Hepatocyte (in vitro differentiated cells): ENCODE results near the gene EYS. TPM values are rescaled to one million over a fixed set of nuclear protein-coding genes. Genes with fewer than 3 reads are reported as not detected.

Experiments
- DNase-seq: peaks from one replicate; pipeline ENCODE4 v3.0.0-alpha.2; 2016; ENCODE audit warnings: low spot score
- H2AFZ ChIP-seq: fragments of 200-600 bp; sonication (generic); 2 replicates; pipeline ENCODE4 v1.6.0; 2016; ENCODE audit warnings: antibody characterized with exemption, mild to moderate bottlenecking
- H3K27ac ChIP-seq: fragments of 200-600 bp; sonication (generic); 2 replicates; pipeline ENCODE4 v1.5.1; 2016; ENCODE audit warnings: mild to moderate bottlenecking
- H3K27me3 ChIP-seq: fragments of 200-600 bp; sonication (generic); 2 replicates; pipeline ENCODE4 v1.6.1; 2016
- H3K36me3 ChIP-seq: fragments of 200-600 bp; sonication (generic); replicated peaks from 2 replicates; pipeline ENCODE4 v1.5.1; 2016; ENCODE audit warnings: low read depth; ENCODE audit not compliant: insufficient read depth
- H3K4me1 ChIP-seq: fragments of 200-600 bp; sonication (generic); 2 replicates; pipeline ENCODE4 v1.5.1; 2016; ENCODE audit warnings: mild to moderate bottlenecking, moderate library complexity; ENCODE audit not compliant: insufficient read depth
- H3K4me2 ChIP-seq: fragments of 200-600 bp; sonication (generic); 2 replicates; pipeline ENCODE4 v1.6.0; 2016
- H3K4me3 ChIP-seq: fragments of 200-600 bp; sonication (generic); 2 replicates; pipeline ENCODE4 v1.5.1; 2016; ENCODE audit warnings: mild to moderate bottlenecking
- H3K79me2 ChIP-seq: fragments of 200-600 bp; sonication (generic); 2 replicates; pipeline ENCODE4 v1.6.0; 2017; ENCODE audit warnings: mild to moderate bottlenecking
- H3K9me2 ChIP-seq: fragments of 200-600 bp; sonication (generic); replicated peaks from 2 replicates; pipeline ENCODE4 v1.6.0; 2017; ENCODE audit warnings: mild to moderate bottlenecking; ENCODE audit not compliant: insufficient read depth
- H3K9me3 ChIP-seq: fragments of 200-600 bp; sonication (generic); 2 replicates; pipeline ENCODE4 v1.5.1; 2016; ENCODE audit warnings: low read depth, mild to moderate bottlenecking
- H4K20me1 ChIP-seq: fragments of 200-600 bp; sonication (generic); 2 replicates; pipeline ENCODE4 v1.6.0; 2016; ENCODE audit warnings: mild to moderate bottlenecking; ENCODE audit not compliant: insufficient read depth, poor library complexity, severe bottlenecking
- EZH2 ChIP-seq: fragments of 200-600 bp; sonication (generic); IDR thresholded peaks from 2 replicates; pipeline ENCODE4 v1.6.1; 2016; ENCODE audit warnings: antibody characterized with exemption, mild to moderate bottlenecking, borderline replicate concordance
- EZH2phosphoT487 ChIP-seq: fragments of 200-600 bp; sonication (generic); IDR thresholded peaks from one replicate; pipeline ENCODE4 v1.6.1; 2018; ENCODE audit warnings: antibody characterized with exemption, mild to moderate bottlenecking, low read depth, moderate library complexity; ENCODE audit not compliant: unreplicated experiment, severe bottlenecking
- WGBS: methylation state at CpG from one replicate; pipeline ENCODE4 v1.1.6; 2016; ENCODE audit warnings: low lambda C conversion rate; ENCODE audit errors: missing lambda C conversion rate; 5-methylcytosine and 5-hydroxymethylcytosine counted together
- polyA plus RNA-seq: library from polyadenylated mRNA; unstranded; fragments of >200 nt; fragmentation: Nextera tagmentation; extraction: Ambion mirVana; gene quantifications from 2 replicates; pipeline ENCODE4 v1.2.1, GENCODE V29; 2016
- total RNA-seq: library from RNA; depleted of rRNA; stranded (reverse); fragments of >200 nt; gene quantifications from 2 replicates; pipeline ENCODE4 v1.2.3, GENCODE V29; 2014
- TF ChIP-seq, protein P1 (sequence below): fragments of 200-600 bp; sonication (generic); IDR thresholded peaks from 2 replicates; pipeline ENCODE4 v1.5.1; 2016; ENCODE audit warnings: antibody characterized with exemption, mild to moderate bottlenecking; ENCODE audit not compliant: poor library complexity

Gene EYS
- total and polyA plus RNA-seq, 2 experiments from 2014 or later, result 0.57 to 0.68 TPM

DNA sequence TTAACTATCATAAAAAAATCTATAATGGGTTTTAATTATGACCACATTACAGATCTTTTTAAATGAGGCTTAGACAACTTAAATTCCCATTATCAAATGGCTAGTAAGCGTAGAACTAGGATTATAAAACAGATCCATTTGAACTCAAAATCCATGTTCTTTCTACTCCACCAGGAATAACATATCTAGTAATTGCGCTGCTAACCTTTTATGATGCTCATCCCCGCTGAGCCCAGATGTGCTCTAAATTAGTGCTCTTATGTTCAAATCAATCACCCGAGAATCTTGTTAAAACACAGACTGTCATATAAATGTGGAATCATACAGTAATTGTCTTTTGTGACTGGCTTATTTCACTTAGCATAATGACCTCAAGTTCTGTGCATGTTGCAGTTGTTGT is 1168.3 kb downstream of the EYS start:
- H3K79me2 ChIP-seq, result no peaks in the 10 kb centered on the region
- TF ChIP-seq, protein P1, sequence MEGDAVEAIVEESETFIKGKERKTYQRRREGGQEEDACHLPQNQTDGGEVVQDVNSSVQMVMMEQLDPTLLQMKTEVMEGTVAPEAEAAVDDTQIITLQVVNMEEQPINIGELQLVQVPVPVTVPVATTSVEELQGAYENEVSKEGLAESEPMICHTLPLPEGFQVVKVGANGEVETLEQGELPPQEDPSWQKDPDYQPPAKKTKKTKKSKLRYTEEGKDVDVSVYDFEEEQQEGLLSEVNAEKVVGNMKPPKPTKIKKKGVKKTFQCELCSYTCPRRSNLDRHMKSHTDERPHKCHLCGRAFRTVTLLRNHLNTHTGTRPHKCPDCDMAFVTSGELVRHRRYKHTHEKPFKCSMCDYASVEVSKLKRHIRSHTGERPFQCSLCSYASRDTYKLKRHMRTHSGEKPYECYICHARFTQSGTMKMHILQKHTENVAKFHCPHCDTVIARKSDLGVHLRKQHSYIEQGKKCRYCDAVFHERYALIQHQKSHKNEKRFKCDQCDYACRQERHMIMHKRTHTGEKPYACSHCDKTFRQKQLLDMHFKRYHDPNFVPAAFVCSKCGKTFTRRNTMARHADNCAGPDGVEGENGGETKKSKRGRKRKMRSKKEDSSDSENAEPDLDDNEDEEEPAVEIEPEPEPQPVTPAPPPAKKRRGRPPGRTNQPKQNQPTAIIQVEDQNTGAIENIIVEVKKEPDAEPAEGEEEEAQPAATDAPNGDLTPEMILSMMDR, result no peak
- no peak for TF ChIP-seq EZH2
- no peak for TF ChIP-seq EZH2phosphoT487
- no peaks in the 10 kb centered on the region for H3K9me3 ChIP-seq
- DNase-seq, result no peak
- H3K36me3 ChIP-seq, result no peaks in the 10 kb centered on the region
- no peaks in the 10 kb centered on the region for H3K9me2 ChIP-seq
- no peak overlapping the region for H3K27ac ChIP-seq
- no peak overlapping the region for H3K4me3 ChIP-seq
- H4K20me1 ChIP-seq, result no peaks in the 10 kb centered on the region
- H3K4me1 ChIP-seq, result no peaks in the 10 kb centered on the region
- no peak overlapping the region for H3K4me2 ChIP-seq
- whole genome bisulfite sequencing, result 76% methylated on average over 4 of the region's 4 CpGs
- H3K27me3 ChIP-seq, result no peaks in the 10 kb centered on the region
- no peak overlapping the region for H2AFZ ChIP-seq

DNA sequence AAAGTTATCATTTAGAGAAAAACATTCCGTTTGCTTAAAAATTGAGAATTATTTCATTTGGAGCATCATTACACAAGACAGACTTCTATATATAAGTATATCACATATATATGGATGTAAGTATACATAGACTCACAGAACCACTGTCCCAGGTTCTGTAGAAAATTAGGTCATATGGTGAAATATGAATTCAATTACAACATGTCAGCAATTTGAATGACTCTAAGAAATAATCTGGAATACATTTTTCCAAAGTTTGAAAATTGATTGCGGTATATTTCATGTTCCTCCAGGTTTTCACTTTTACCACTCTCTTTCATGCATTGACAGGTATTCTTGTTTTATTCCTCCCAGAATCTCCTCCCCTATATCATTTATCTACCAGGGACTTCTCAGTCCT is 1179.1 kb downstream of the EYS start:
- Histone ChIP-seq H2AFZ (no peak overlapping the region), H3K79me2 (no peaks in the 10 kb centered on the region), H3K4me3 (no peak overlapping the region), H3K36me3 (no peaks in the 10 kb centered on the region), H3K27ac (no peak overlapping the region), H3K4me1 (no peaks in the 10 kb centered on the region), H4K20me1 (no peaks in the 10 kb centered on the region), H3K4me2 (no peak overlapping the region), H3K9me2 (no peaks in the 10 kb centered on the region), H3K9me3 (no peaks in the 10 kb centered on the region), H3K27me3 (no peaks in the 10 kb centered on the region)
- WGBS, result 87% methylated on average over 2 of the region's 2 CpGs
- no peak for DNase-seq
- TF ChIP-seq EZH2, result no peak
- TF ChIP-seq, protein P1, result no peak
- no peak for TF ChIP-seq EZH2phosphoT487

DNA sequence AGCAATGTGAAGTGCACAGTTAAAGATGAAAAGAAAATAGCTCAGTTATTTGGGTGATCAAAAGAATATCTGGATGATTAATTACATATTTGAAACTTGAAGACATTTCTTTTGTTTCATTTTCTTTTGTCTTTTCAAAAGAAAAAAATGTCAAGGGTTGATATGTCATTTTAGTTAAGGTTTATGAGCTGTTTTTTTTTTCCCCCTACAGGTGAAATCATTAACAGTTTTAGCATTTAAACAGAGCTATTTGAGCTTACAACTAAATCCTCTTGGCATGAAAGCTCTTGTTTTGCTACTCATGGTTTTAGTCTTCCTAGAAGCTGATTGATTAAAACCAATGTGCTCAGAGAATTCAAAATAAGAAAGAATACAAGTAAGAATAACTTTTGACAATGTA is 1184.2 kb downstream of the EYS start:
- no peak overlapping the region for H2AFZ ChIP-seq
- no peak overlapping the region for H3K4me2 ChIP-seq
- no peaks in the 10 kb centered on the region for H3K9me3 ChIP-seq
- H3K27me3 ChIP-seq, result no peaks in the 10 kb centered on the region
- H3K27ac ChIP-seq, result no peak overlapping the region
- H4K20me1 ChIP-seq, result no peaks in the 10 kb centered on the region
- H3K4me3 ChIP-seq, result no peak overlapping the region
- TF ChIP-seq EZH2phosphoT487 (no peak), EZH2 (no peak)
- TF ChIP-seq, protein P1, result no peak
- no peaks in the 10 kb centered on the region for H3K9me2 ChIP-seq
- no peaks in the 10 kb centered on the region for H3K4me1 ChIP-seq
- no peak for DNase-seq
- H3K79me2 ChIP-seq, result no peaks in the 10 kb centered on the region
- no peaks in the 10 kb centered on the region for H3K36me3 ChIP-seq

DNA sequence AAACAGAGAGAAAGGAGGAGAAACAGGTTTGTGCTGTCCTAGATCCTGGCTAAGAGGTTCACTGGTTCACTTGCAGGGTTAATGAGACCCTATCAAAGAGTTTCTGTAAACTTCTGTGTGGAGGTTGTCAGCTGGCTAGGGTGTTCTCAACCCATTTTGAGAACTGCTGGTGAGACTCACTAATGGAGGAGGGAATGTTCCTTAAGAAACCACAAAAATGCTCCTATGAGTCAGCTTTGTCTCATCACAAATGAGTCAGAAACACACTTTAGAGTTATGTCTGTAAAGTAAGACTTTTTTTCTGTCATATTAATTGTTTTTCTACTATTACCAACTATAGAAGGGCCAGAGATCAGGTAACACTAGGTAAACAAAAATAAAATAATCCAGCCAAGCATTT is 1187.0 kb downstream of the EYS start:
- H2AFZ ChIP-seq, result no peak overlapping the region
- no peaks in the 10 kb centered on the region for H3K79me2 ChIP-seq
- no peaks in the 10 kb centered on the region for H3K36me3 ChIP-seq
- no peaks in the 10 kb centered on the region for H3K9me3 ChIP-seq
- TF ChIP-seq EZH2phosphoT487 (no peak), EZH2 (no peak)
- TF ChIP-seq, protein P1, result no peak
- no peak overlapping the region for H3K4me2 ChIP-seq
- no peaks in the 10 kb centered on the region for H3K9me2 ChIP-seq
- no peaks in the 10 kb centered on the region for H3K4me1 ChIP-seq
- peak overlapping the region; percentile 74 for H3K27ac ChIP-seq
- peak; percentile 52 for DNase-seq
- no peaks in the 10 kb centered on the region for H4K20me1 ChIP-seq
- H3K27me3 ChIP-seq, result no peaks in the 10 kb centered on the region
- H3K4me3 ChIP-seq, result no peak overlapping the region
